Measurements from ENCODE around the gene EFCAB5.

- TF ChIP-seq CTCF (conservative IDR thresholded peaks at IDR 0.05 in 1 of 2, IDR thresholded peaks at IDR 0.05 in 1 of 2; ENCODE audit: extremely low read depth in 1 of 2, insufficient read depth in 1 of 2, low read depth in 1 of 2, low read length in 2 of 2) (no peak), EZH2 (IDR thresholded peaks at IDR 0.05; ENCODE audit: borderline replicate concordance, low read length) (no peak)
Measured at GRCh38 chr17:30086896-30087295, 145.5 kb downstream of the EFCAB5 start.
